Effector memory CD4-positive, alpha-beta T cell (primary cell): ENCODE data around the gene CREB3L2.

Experiments
- DNase-seq, 3 donors: peaks; one replicate each; pipeline ENCODE4 v3.0.0-alpha.2; 2020
- H3K27ac ChIP-seq: 2 replicates; pipeline ENCODE4 v1.7.0; 2013; ENCODE audit warnings: mild to moderate bottlenecking, low read length, moderate library complexity; ENCODE audit not compliant: insufficient read depth, poor library complexity, severe bottlenecking
- H3K27me3 ChIP-seq: replicated peaks from 2 replicates; pipeline ENCODE4 v1.7.0; 2013; ENCODE audit warnings: mild to moderate bottlenecking, low read length; ENCODE audit not compliant: insufficient read depth, control insufficient read depth, poor library complexity, severe bottlenecking
- H3K36me3 ChIP-seq: 2 replicates; pipeline ENCODE4 v1.7.0; 2013; ENCODE audit warnings: mild to moderate bottlenecking, low read length, moderate library complexity; ENCODE audit not compliant: control insufficient read depth, insufficient read depth
- H3K4me1 ChIP-seq: 2 replicates; pipeline ENCODE4 v1.7.0; 2013; ENCODE audit warnings: low read length, mild to moderate bottlenecking; ENCODE audit not compliant: control insufficient read depth, insufficient read depth, poor library complexity, severe bottlenecking
- H3K4me3 ChIP-seq: 2 replicates; pipeline ENCODE4 v1.7.0; 2013; ENCODE audit warnings: low read length, low read depth, mild to moderate bottlenecking; ENCODE audit not compliant: insufficient read depth, poor library complexity, severe bottlenecking
- H3K9me3 ChIP-seq: 2 replicates; pipeline ENCODE4 v1.7.0; 2013; ENCODE audit warnings: mild to moderate bottlenecking, low read length, moderate library complexity; ENCODE audit not compliant: control insufficient read depth

CREB3L2 gene

DNA sequence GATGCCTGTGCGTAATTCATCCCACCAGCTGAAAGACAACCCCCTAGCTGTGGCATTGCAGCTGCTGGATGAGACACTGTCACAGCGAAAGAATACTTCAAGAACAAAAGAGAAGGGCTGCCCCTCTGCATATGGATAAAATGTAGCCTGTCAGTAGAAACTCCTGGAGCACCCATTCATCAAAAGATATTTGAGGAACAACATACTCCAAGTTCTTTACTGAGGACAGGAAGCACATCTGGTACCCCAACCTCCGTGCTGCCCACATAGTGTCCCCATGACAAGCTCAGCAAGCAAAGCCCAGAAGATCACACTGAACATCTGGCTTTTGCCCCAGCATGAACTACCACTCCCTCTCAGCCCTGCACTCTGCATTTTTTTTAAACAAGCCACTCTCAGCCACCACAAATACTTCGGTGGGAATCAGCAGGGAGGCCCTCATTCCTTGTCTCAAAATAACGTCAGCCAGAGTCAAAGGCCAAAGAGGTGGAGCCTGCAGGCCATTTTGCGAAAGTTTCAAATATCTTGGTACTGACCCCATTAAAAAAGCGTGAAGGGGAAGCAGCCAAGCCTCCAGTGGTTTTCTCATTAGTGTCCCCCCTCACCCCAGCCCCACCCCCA is 1.7 kb downstream of the CREB3L2 start:
- Histone ChIP-seq H3K27ac (no peak overlapping the region), H3K36me3 (no peaks in the 10 kb centered on the region), H3K4me3 (no peak overlapping the region), H3K4me1 (peaks cover 4% of the 10 kb centered on the region), H3K9me3 (no peaks in the 10 kb centered on the region), H3K27me3 (no peaks in the 10 kb centered on the region)
- DNase-seq = no peak

DNA sequence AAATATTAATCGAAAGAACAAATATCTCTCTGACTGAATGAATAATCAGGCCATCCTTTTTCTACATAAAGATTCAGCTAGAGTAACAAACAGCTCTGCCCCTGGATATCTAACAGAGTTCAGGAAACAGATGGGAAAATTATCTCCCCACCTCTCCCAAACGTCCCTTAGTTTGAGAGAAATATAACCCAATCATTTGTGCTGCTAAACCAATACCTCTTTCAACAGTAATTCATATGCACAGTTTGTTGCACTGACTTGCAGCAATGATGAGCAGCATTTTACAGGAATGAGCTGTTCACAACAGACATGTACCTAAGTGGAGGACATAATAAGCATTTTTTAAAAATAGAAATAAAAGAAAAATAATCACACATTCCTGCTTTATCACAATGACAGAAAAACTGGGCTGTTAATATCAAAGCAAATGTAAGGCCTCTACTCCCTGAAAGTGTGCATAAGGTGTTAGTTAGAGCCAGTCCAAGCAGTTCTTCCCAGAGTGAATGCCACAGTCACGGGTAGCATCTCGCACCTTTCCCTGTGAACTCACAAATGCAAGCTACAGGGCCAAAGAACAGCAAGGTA is 2.3 kb downstream of the CREB3L2 start:
- H3K27ac ChIP-seq = no peak overlapping the region
- no peaks in the 10 kb centered on the region for H3K9me3 ChIP-seq
- no peak overlapping the region for H3K4me3 ChIP-seq
- H3K36me3 ChIP-seq = no peaks in the 10 kb centered on the region
- H3K4me1 ChIP-seq = peaks cover 4% of the 10 kb centered on the region
- no peak for DNase-seq
- no peaks in the 10 kb centered on the region for H3K27me3 ChIP-seq

DNA sequence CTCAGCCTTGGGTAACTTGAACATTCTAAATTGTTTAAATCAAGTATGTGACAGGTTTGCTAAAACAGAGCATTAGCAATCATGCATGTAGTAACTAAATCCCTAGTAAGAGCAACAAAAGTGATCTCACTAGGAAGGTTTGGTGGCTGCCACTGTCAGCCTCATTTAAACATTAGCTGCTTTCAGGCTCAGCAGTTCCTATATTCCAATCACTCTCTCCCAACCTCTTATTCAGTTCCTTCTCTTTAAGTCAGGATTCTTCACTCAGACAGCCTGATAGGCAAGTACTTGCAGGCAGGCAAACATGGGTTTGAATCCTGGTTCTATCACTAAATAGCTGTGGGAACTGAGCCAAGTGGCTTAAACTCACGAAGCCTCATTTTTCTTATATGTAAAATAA is 3.6 kb downstream of the CREB3L2 start:
- no peak overlapping the region for H3K27ac ChIP-seq
- H3K9me3 ChIP-seq = no peaks in the 10 kb centered on the region
- DNase-seq = no peak
- H3K27me3 ChIP-seq = no peaks in the 10 kb centered on the region
- H3K36me3 ChIP-seq = no peaks in the 10 kb centered on the region
- H3K4me3 ChIP-seq = no peak overlapping the region
- peaks cover 4% of the 10 kb centered on the region for H3K4me1 ChIP-seq

DNA sequence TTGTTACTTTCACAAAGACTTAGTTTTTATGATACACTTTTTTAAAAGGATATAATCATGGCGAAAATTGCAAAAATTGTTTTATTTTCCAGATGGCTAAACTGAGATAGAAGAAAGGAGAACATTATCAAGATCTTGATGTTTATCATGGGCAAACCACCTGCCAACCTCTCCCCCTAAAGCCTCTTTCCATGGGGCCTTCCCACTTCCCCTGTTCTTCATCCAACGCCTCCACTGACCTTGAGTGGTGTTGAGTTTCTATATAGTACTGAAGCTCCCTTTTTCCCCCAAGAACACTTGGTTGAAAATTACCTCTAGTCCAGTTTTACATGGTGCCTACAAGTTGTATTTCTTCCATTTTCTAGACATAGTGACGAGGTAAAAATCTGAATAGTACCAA is 5.0 kb downstream of the CREB3L2 start:
- Histone ChIP-seq H3K9me3 (no peaks in the 10 kb centered on the region), H3K27me3 (no peaks in the 10 kb centered on the region), H3K27ac (no peak overlapping the region), H3K36me3 (no peaks in the 10 kb centered on the region), H3K4me1 (peaks cover 4% of the 10 kb centered on the region), H3K4me3 (no peak overlapping the region)
- no peak for DNase-seq

DNA sequence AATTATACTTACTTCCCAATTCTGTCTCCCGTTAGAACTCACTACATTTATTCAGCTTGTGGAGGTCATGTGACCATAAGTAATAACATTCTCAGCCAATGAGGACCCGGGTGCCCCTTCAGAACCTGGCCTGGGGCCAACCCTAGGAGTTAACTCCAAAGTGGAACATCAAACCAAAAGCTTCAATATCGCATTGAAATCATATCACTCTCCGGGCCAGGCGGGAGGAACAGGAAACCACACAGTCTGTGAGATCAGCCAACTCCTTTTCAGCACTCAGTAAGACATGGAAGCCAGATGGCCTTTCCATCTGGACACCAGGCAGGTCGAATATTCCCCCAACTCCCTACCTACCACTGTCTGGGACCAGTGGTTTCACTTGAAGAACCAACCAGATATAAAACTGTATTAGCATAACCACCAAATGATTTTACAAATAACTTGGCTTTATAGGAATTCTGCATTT is 5.5 kb downstream of the CREB3L2 start:
- Histone ChIP-seq H3K9me3 (no peaks in the 10 kb centered on the region), H3K36me3 (no peaks in the 10 kb centered on the region), H3K4me3 (no peak overlapping the region), H3K27ac (no peak overlapping the region), H3K27me3 (no peaks in the 10 kb centered on the region), H3K4me1 (peaks cover 4% of the 10 kb centered on the region)
- no peak for DNase-seq

DNA sequence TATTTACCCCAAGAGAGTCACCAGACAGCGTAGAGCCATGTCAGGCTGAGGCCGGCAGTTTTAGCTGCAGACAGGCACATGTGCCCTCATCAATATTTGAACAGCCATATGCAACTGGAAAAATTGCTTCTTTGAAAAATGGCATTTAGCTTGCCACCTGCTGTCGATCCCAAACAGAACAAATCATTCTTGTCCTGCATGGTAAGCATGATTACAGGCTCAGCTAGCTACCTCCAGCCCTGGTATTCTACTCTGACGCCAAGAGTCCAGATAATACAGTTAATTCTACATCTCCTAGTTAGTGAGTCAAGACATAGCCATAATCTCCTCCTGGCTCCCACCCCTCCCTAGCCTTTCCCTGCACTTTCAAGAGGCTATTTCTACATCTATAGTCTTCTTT is 7.7 kb downstream of the CREB3L2 start:
- no peaks in the 10 kb centered on the region for H3K27me3 ChIP-seq
- DNase-seq = no peak
- H3K4me1 ChIP-seq = no peaks in the 10 kb centered on the region
- no peak overlapping the region for H3K4me3 ChIP-seq
- H3K36me3 ChIP-seq = no peaks in the 10 kb centered on the region
- H3K9me3 ChIP-seq = no peaks in the 10 kb centered on the region
- no peak overlapping the region for H3K27ac ChIP-seq

DNA sequence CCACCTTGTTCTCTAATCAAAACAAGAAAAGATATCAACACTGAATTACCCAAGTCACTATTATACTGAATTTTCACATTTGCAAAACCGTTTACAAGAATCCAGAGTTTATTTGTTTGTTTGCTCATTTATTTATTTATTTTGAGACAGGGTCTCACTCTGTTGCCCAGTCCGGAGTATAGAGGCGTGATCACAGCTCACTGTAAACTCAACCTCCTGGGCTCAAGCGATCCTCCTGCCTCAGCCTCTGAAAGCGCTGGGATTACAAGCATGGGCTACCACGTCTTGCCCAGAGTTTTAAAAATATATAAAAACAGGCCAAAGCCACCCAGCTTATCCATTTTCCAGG is 8.5 kb downstream of the CREB3L2 start:
- H3K4me3 ChIP-seq = no peak overlapping the region
- H3K9me3 ChIP-seq = no peaks in the 10 kb centered on the region
- no peaks in the 10 kb centered on the region for H3K36me3 ChIP-seq
- DNase-seq = no peak
- H3K4me1 ChIP-seq = peaks cover 2% of the 10 kb centered on the region
- no peak overlapping the region for H3K27ac ChIP-seq
- no peaks in the 10 kb centered on the region for H3K27me3 ChIP-seq

DNA sequence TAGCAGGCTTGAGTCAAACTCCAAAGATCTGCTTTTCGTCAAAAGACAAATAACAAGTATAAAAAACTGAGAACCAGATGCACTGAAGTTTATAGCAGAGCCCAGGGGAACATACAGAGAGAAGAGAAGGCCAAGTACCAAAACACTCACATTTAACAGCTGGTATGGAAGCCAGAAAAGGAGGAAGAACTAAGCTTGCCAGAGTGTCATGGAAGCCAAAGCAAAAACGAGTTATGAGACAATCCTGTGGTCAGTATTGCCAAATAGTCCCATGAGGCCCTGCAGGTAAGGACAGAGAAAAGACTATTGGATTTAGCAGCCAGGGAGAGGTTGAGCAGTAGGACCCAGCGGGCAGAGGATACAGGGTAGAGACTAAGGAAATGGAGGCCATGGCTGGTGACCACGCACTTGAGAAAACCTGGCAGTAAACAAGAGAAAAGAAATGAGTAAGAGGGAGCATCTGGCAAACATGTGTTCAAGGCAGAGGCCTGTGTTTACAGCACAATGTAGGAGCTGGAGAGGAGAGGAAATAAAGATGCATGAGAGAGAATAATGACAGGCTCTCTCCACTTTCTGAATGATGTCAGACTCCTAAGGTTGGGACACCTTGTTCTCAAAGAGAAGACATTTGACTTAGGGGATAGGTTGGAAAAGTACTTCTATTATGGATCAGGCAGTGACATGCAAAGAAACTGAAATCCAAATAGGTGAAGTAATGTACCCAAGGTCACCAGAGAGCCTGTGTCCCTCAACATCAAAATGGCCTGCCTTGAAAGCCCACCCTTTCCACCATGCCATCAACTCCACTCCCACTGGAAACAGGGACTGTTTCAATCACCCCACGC is 9.1 kb downstream of the CREB3L2 start:
- Histone ChIP-seq H3K27me3 (no peaks in the 10 kb centered on the region), H3K4me3 (no peak overlapping the region), H3K27ac (no peak overlapping the region), H3K9me3 (no peaks in the 10 kb centered on the region), H3K4me1 (peaks cover 4% of the 10 kb centered on the region), H3K36me3 (no peaks in the 10 kb centered on the region)
- DNase-seq = no peak

DNA sequence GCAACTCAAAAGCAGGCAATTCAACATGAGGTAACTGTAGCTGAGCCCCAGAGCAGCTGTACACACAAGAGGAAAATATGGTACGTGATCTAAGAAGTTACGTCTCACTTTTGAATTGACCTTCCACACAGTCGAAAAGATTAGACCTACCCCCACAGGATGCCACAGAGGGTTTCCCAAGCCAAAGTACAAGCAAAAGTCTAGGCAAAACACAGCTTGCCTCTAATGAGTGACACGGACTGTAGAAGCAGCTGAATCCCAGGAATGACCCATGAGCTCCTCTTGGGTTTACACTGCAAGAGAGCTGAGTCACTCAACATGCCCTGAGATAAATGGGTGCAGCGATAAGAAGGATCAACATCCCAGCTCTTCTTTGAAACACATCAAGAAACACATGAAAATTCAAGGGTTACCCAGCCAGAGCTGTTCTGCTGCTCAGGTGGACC is 9.8 kb downstream of the CREB3L2 start:
- H3K27ac ChIP-seq = no peak overlapping the region
- H3K36me3 ChIP-seq = no peaks in the 10 kb centered on the region
- H3K4me1 ChIP-seq = peaks cover 4% of the 10 kb centered on the region
- H3K27me3 ChIP-seq = no peaks in the 10 kb centered on the region
- no peaks in the 10 kb centered on the region for H3K9me3 ChIP-seq
- H3K4me3 ChIP-seq = no peak overlapping the region
- no peak for DNase-seq
